ENCODE results near the gene SPATA9.
"Not testable (repeated sequence)": the region's sequence is repeated elsewhere in the genome, so short reads cannot be mapped to it uniquely, and the experiment has no call there.

The SPATA9 gene

GRCh38 chr5:95641741-95642220, 41.0 kb downstream of the SPATA9 start:
- DNase-seq, result no peak

GRCh38 chr5:95638632-95639031, 44.2 kb downstream of the SPATA9 start:
- no peak for DNase-seq

- DNase-seq, result no peak
These were observed 48.7 kb downstream of the SPATA9 start for GRCh38 chr5:95634081-95634480.

- no peak for DNase-seq
These were observed 49.1 kb downstream of the SPATA9 start for GRCh38 chr5:95633671-95634070.

- not testable (repeated sequence) for DNase-seq
These were observed 49.8 kb downstream of the SPATA9 start for GRCh38 chr5:95632942-95633341.

- no peak for DNase-seq
These were observed 50.7 kb downstream of the SPATA9 start for GRCh38 chr5:95631991-95632675.

- DNase-seq, result no peak
These were observed 51.4 kb downstream of the SPATA9 start for GRCh38 chr5:95631255-95631958.

- no peak for DNase-seq
These were observed 52.3 kb downstream of the SPATA9 start for GRCh38 chr5:95630394-95630917.

- no peak for DNase-seq
These were observed 53.9 kb downstream of the SPATA9 start for GRCh38 chr5:95628933-95629332.

GRCh38 chr5:95627971-95628810, 54.6 kb downstream of the SPATA9 start:
- DNase-seq, result no peak

- no peak for DNase-seq
These were observed 56.1 kb downstream of the SPATA9 start for GRCh38 chr5:95626701-95627100.

- DNase-seq, result no peak
These were observed 58.4 kb downstream of the SPATA9 start for GRCh38 chr5:95624368-95624767.

GRCh38 chr5:95623706-95624105, 59.1 kb downstream of the SPATA9 start:
- DNase-seq, result no peak

- DNase-seq, result no peak
These were observed 60.8 kb downstream of the SPATA9 start for GRCh38 chr5:95621839-95622629.

- DNase-seq, result peak; percentile 4
These were observed 61.6 kb downstream of the SPATA9 start for GRCh38 chr5:95620870-95621838.

GRCh38 chr5:95620030-95620869, 62.5 kb downstream of the SPATA9 start, which contains the start of gene GPR150:
TSS of gene GPR150 (plus strand) at chr5:95620087. CDS start at chr5:95620276, 189 bp downstream.
- DNase-seq, result no peak

- no peak for DNase-seq
These were observed 63.2 kb downstream of the SPATA9 start for GRCh38 chr5:95619514-95620029.

- no peak for DNase-seq
These were observed 63.7 kb downstream of the SPATA9 start for GRCh38 chr5:95619096-95619495.

GRCh38 chr5:95617057-95617456, 65.7 kb downstream of the SPATA9 start:
- no peak for DNase-seq

GRCh38 chr5:95615164-95615467, 67.7 kb downstream of the SPATA9 start:
- no peak for DNase-seq
